Measurements from ENCODE around the gene RAC3. TPM values are rescaled to one million over a fixed set of nuclear protein-coding genes. Genes with fewer than 3 reads are reported as not detected.

RAC3 gene
- total and polyA plus RNA-seq, 2 experiments from 2014 or later, result 5.5 to 11.8 TPM

GRCh38 chr17:82007495-82008257 lies 23.8 kb upstream of the RAC3 start:
- Histone ChIP-seq H2AFZ (no peak overlapping the region), H3K4me3 (no peak overlapping the region), H3K4me2 (no peak overlapping the region), H3K9me2 (replicated peaks; ENCODE audit: insufficient read depth) (no peaks in the 10 kb centered on the region), H3K79me2 (peaks cover 1% of the 10 kb centered on the region), H3K9me3 (ENCODE audit: low read depth) (no peaks in the 10 kb centered on the region), H3K27me3 (no peaks in the 10 kb centered on the region), H3K36me3 (replicated peaks; ENCODE audit: insufficient read depth, low read depth) (no peaks in the 10 kb centered on the region), H4K20me1 (ENCODE audit: insufficient read depth, poor library complexity, severe bottlenecking) (no peaks in the 10 kb centered on the region), H3K4me1 (ENCODE audit: insufficient read depth) (peaks cover 23% of the 10 kb centered on the region), H3K27ac (no peak overlapping the region)
- TF ChIP-seq, protein P1, sequence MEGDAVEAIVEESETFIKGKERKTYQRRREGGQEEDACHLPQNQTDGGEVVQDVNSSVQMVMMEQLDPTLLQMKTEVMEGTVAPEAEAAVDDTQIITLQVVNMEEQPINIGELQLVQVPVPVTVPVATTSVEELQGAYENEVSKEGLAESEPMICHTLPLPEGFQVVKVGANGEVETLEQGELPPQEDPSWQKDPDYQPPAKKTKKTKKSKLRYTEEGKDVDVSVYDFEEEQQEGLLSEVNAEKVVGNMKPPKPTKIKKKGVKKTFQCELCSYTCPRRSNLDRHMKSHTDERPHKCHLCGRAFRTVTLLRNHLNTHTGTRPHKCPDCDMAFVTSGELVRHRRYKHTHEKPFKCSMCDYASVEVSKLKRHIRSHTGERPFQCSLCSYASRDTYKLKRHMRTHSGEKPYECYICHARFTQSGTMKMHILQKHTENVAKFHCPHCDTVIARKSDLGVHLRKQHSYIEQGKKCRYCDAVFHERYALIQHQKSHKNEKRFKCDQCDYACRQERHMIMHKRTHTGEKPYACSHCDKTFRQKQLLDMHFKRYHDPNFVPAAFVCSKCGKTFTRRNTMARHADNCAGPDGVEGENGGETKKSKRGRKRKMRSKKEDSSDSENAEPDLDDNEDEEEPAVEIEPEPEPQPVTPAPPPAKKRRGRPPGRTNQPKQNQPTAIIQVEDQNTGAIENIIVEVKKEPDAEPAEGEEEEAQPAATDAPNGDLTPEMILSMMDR (IDR thresholded peaks at IDR 0.05; ENCODE audit: poor library complexity), result no peak
- TF ChIP-seq EZH2phosphoT487 (IDR thresholded peaks at IDR 0.05; ENCODE audit: low read depth, severe bottlenecking, unreplicated experiment) (no peak), EZH2 (IDR thresholded peaks at IDR 0.05; ENCODE audit: borderline replicate concordance) (no peak)
- 92% methylated on average over 30 of the region's 30 CpGs for WGBS (ENCODE audit: low lambda C conversion rate, missing lambda C conversion rate)
- no peak for DNase-seq (ENCODE audit: low spot score)

DNA sequence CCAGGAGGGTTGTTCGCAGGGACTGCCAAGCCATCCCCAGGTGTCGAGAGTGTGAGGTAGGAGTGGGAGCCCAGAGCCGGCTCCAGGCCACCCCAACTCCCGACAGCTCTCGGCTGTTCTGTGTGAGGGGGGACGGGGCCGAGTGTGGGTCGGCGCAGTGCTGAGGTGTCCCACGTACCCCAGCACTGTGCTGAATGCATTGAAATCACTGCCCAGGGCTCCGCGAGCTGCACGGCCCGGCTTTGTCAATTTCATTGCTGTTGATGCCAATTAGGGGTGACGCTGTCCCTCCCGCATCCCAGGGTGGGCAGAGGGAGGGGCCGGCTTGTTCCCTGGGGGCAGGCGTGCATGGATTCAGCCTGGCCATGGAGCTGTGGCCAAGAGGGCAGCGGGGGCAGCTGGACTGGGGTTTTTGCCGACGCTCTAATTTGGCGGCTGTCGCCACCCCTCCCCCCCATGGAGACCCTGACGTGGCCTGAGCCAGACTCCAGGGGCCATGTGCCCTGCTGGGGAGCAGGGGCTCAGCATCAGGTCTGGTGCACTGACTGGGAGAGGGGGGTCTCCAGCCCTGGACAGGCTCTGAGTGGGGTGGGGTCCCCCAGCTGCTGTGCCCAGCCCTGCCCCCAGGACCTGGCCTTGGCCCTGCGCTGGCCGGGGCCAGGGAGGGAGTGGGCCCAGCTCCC lies 23.1 kb upstream of the RAC3 start:
- WGBS (ENCODE audit: low lambda C conversion rate, missing lambda C conversion rate), result 92% methylated on average over 22 of the region's 26 CpGs
- DNase-seq (ENCODE audit: low spot score), result no peak
- Histone ChIP-seq H3K27ac (no peak overlapping the region), H4K20me1 (ENCODE audit: insufficient read depth, poor library complexity, severe bottlenecking) (no peaks in the 10 kb centered on the region), H3K4me3 (no peak overlapping the region), H3K4me2 (no peak overlapping the region), H3K9me3 (ENCODE audit: low read depth) (no peaks in the 10 kb centered on the region), H3K79me2 (no peaks in the 10 kb centered on the region), H3K36me3 (replicated peaks; ENCODE audit: insufficient read depth, low read depth) (no peaks in the 10 kb centered on the region), H2AFZ (no peak overlapping the region), H3K4me1 (ENCODE audit: insufficient read depth) (peaks cover 21% of the 10 kb centered on the region), H3K27me3 (no peaks in the 10 kb centered on the region), H3K9me2 (replicated peaks; ENCODE audit: insufficient read depth) (no peaks in the 10 kb centered on the region)
- TF ChIP-seq, protein P1 (IDR thresholded peaks at IDR 0.05; ENCODE audit: poor library complexity), result no peak

DNA sequence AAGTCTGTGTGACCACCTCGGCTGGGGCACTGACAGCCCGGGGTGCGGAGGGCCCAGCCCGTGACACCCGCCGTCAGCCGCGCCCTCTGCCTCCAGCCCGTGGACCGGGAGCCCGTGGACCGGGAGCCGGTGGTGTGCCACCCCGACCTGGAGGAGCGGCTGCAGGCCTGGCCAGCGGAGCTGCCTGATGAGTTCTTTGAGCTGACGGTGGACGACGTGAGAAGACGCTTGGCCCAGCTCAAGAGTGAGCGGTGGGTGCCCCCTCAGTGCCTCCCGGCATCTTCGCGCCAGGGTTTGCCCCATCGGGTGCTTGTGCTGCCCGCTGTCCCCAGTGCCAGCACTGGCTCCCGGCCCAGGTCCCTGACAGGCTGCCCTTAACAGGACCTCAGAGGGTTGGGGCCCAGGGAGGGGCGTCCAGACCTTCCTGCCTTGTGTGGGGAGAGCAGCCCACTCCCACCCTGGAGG lies 22.5 kb upstream of the RAC3 start:
- no peaks in the 10 kb centered on the region for H4K20me1 ChIP-seq (ENCODE audit: insufficient read depth, poor library complexity, severe bottlenecking)
- DNase-seq (ENCODE audit: low spot score), result no peak
- H3K4me3 ChIP-seq, result no peak overlapping the region
- no peaks in the 10 kb centered on the region for H3K9me2 ChIP-seq (replicated peaks; ENCODE audit: insufficient read depth)
- H3K9me3 ChIP-seq (ENCODE audit: low read depth), result no peaks in the 10 kb centered on the region
- 98% methylated on average over 18 of the region's 28 CpGs for WGBS (ENCODE audit: low lambda C conversion rate, missing lambda C conversion rate)
- no peak overlapping the region for H3K4me2 ChIP-seq
- H2AFZ ChIP-seq, result no peak overlapping the region
- no peaks in the 10 kb centered on the region for H3K27me3 ChIP-seq
- H3K36me3 ChIP-seq (replicated peaks; ENCODE audit: insufficient read depth, low read depth), result no peaks in the 10 kb centered on the region
- TF ChIP-seq EZH2 (IDR thresholded peaks at IDR 0.05; ENCODE audit: borderline replicate concordance) (no peak), EZH2phosphoT487 (IDR thresholded peaks at IDR 0.05; ENCODE audit: low read depth, severe bottlenecking, unreplicated experiment) (no peak)
- TF ChIP-seq, protein P1 (IDR thresholded peaks at IDR 0.05; ENCODE audit: poor library complexity), result no peak
- H3K4me1 ChIP-seq (ENCODE audit: insufficient read depth), result peaks cover 16% of the 10 kb centered on the region
- no peaks in the 10 kb centered on the region for H3K79me2 ChIP-seq
- no peak overlapping the region for H3K27ac ChIP-seq
